HG02571 (cell line): ENCODE results near the gene OR1K1.
"Not testable (repeated sequence)": the region's sequence is repeated elsewhere in the genome, so short reads cannot be mapped to it uniquely, and the experiment has no call there.

Experiments
- ATAC-seq: cut with Tn5 transposase; IDR thresholded peaks from one replicate; pipeline ENCODE4 v1.9.1; 2021; ENCODE audit warnings: mild to moderate bottlenecking, moderate library complexity; ENCODE audit not compliant: unreplicated experiment

OR1K1 gene

GRCh38 chr9:122810306-122810946 is 10.5 kb downstream of the OR1K1 start:
- peak; percentile 60 for ATAC-seq

- ATAC-seq: no peak
Observed at GRCh38 chr9:122812736-122813135, 12.8 kb downstream of the OR1K1 start.

GRCh38 chr9:122814545-122814944 is 14.6 kb downstream of the OR1K1 start:
- ATAC-seq: no peak

GRCh38 chr9:122815544-122815943 is 15.6 kb downstream of the OR1K1 start:
- ATAC-seq: no peak

GRCh38 chr9:122816163-122816867 is 16.4 kb downstream of the OR1K1 start:
- ATAC-seq: no peak

- no peak for ATAC-seq
Observed at GRCh38 chr9:122819326-122819725, 19.4 kb downstream of the OR1K1 start.

- ATAC-seq: no peak
Observed at GRCh38 chr9:122819791-122820489, 20.0 kb downstream of the OR1K1 start.

- ATAC-seq: no peak
Observed at GRCh38 chr9:122820490-122820845, 20.5 kb downstream of the OR1K1 start.

- ATAC-seq: no peak
Observed at GRCh38 chr9:122821278-122821943, 21.5 kb downstream of the OR1K1 start.

- no peak for ATAC-seq
Observed at GRCh38 chr9:122822056-122822455, 22.1 kb downstream of the OR1K1 start.

- no peak for ATAC-seq
Observed at GRCh38 chr9:122822938-122823337, 23.0 kb downstream of the OR1K1 start.

GRCh38 chr9:122827761-122828093 is 27.8 kb downstream of the OR1K1 start:
- peak; percentile 15 for ATAC-seq

GRCh38 chr9:122828965-122829284 is 29.0 kb downstream of the OR1K1 start:
- not testable (repeated sequence) for ATAC-seq

- no peak for ATAC-seq
Observed at GRCh38 chr9:122832194-122832593, 32.3 kb downstream of the OR1K1 start.

GRCh38 chr9:122835313-122835731 is 35.4 kb downstream of the OR1K1 start:
- ATAC-seq: no peak

GRCh38 chr9:122837266-122837850 is 37.4 kb downstream of the OR1K1 start:
- ATAC-seq: no peak

- not testable (repeated sequence) for ATAC-seq
Observed at GRCh38 chr9:122838441-122838840, 38.5 kb downstream of the OR1K1 start.

- no peak for ATAC-seq
Observed at GRCh38 chr9:122841501-122841900, 41.6 kb downstream of the OR1K1 start.

GRCh38 chr9:122844137-122844536 is 44.2 kb downstream of the OR1K1 start:
- ATAC-seq: no peak

GRCh38 chr9:122845116-122845515 is 45.2 kb downstream of the OR1K1 start:
- no peak for ATAC-seq

GRCh38 chr9:122846371-122846940 is 46.5 kb downstream of the OR1K1 start:
- no peak for ATAC-seq
